Measurements from ENCODE around the gene KNCN.

KNCN gene

DNA sequence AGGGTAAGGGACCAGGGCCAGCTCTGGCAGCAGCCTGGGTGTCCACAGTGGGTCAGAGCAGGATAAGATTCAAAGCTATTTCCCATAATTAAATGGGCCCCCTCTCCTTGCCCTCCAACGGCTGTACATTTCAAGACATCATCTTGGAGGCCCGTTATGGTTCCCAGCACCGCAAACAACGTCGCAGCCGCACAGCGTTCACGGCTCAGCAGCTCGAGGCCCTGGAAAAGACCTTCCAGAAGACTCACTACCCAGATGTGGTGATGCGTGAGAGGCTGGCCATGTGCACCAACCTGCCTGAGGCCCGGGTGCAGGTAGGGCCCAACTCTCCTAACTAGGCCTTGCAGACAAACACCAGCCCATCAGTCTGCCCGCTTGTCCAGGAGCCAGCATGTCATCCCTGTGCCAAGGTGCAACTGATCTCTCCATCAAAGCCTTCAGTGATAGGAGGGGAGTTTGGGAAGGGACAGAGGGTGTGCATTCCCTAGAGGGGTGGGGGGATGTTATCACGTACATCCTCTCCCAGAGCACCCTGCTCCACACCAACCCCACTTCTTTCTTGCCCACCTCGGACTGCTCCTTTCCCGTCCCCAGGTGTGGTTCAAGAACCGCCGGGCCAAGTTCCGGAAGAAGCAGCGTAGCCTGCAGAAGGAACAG lies 41.0 kb downstream of the KNCN start:
- Histone ChIP-seq H3K27ac (ENCODE audit: low read depth, low read length) (no peak overlapping the region), H3K4me3 (ENCODE audit: low read depth in 1 of 2, low read length in 2 of 2) (no peak overlapping the region), H3K9me3 (ENCODE audit: low read length) (no peaks in the 10 kb centered on the region), H3K27me3 (ENCODE audit: control insufficient read depth in 1 of 2, insufficient read depth in 2 of 2, low read length in 2 of 2) (no peaks in the 10 kb centered on the region), H3K4me1 (ENCODE audit: insufficient read depth, low read length) (no peaks in the 10 kb centered on the region), H3K36me3 (ENCODE audit: insufficient read depth, low read length) (no peaks in the 10 kb centered on the region), H3K9ac (ENCODE audit: low read length) (no peak overlapping the region)

- Histone ChIP-seq H3K27me3 (ENCODE audit: control insufficient read depth in 1 of 2, insufficient read depth in 2 of 2, low read length in 2 of 2) (no peaks in the 10 kb centered on the region), H3K27ac (ENCODE audit: low read depth, low read length) (no peak overlapping the region), H3K9me3 (ENCODE audit: low read length) (no peaks in the 10 kb centered on the region), H3K4me3 (ENCODE audit: low read depth in 1 of 2, low read length in 2 of 2) (no peak overlapping the region), H3K36me3 (ENCODE audit: insufficient read depth, low read length) (no peaks in the 10 kb centered on the region), H3K9ac (ENCODE audit: low read length) (no peak overlapping the region), H3K4me1 (ENCODE audit: insufficient read depth, low read length) (no peaks in the 10 kb centered on the region)
Measured at GRCh38 chr1:46508757-46509156, 42.7 kb downstream of the KNCN start.

DNA sequence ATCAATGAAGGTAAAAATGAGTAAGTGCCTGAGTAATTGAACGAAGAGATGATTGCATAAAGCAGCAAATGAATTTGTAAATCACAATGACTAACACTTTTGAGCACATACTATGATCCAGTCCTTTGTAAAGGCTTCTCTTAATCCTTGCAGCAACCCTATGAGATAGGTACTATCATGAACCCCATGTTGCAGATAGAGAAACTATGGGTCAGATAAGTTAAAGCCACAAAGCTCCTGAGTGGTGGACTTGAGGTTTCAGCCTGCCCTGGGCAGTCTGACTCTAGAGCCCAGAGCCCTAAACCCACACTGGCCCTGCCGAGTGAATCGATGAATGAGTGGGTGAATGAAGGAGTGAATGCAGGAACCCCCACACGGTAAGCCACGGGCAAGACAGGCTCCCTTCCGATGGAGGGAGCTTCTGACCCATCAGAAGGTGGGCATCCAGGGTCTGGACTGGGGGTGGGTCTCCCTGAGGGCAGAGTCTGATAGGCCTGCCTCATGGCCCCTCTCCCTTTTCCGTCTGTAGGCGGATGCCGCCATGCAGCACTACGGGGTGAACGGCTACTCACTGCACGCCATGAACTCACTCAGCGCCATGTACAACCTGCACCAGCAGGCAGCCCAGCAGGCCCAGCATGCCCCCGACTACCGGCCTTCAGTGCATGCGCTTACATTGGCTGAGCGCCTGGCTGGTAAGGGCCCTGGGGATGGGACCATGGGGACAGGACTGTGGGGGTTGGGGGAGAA lies 44.8 kb downstream of the KNCN start:
- Histone ChIP-seq H3K9me3 (ENCODE audit: low read length) (no peaks in the 10 kb centered on the region), H3K4me3 (ENCODE audit: low read depth in 1 of 2, low read length in 2 of 2) (no peak overlapping the region), H3K27ac (ENCODE audit: low read depth, low read length) (no peak overlapping the region), H3K4me1 (ENCODE audit: insufficient read depth, low read length) (no peaks in the 10 kb centered on the region), H3K36me3 (ENCODE audit: insufficient read depth, low read length) (no peaks in the 10 kb centered on the region), H3K9ac (ENCODE audit: low read length) (no peak overlapping the region), H3K27me3 (ENCODE audit: control insufficient read depth in 1 of 2, insufficient read depth in 2 of 2, low read length in 2 of 2) (no peaks in the 10 kb centered on the region)

GRCh38 chr1:46503421-46503820 lies 48.0 kb downstream of the KNCN start:
- no peaks in the 10 kb centered on the region for H3K4me1 ChIP-seq (ENCODE audit: insufficient read depth, low read length)
- no peak overlapping the region for H3K27ac ChIP-seq (ENCODE audit: low read depth, low read length)
- H3K9ac ChIP-seq (ENCODE audit: low read length): no peak overlapping the region
- H3K36me3 ChIP-seq (ENCODE audit: insufficient read depth, low read length): no peaks in the 10 kb centered on the region
- H3K9me3 ChIP-seq (ENCODE audit: low read length): no peaks in the 10 kb centered on the region
- H3K4me3 ChIP-seq (ENCODE audit: low read depth in 1 of 2, low read length in 2 of 2): no peak overlapping the region
- H3K27me3 ChIP-seq (ENCODE audit: control insufficient read depth in 1 of 2, insufficient read depth in 2 of 2, low read length in 2 of 2): no peaks in the 10 kb centered on the region

DNA sequence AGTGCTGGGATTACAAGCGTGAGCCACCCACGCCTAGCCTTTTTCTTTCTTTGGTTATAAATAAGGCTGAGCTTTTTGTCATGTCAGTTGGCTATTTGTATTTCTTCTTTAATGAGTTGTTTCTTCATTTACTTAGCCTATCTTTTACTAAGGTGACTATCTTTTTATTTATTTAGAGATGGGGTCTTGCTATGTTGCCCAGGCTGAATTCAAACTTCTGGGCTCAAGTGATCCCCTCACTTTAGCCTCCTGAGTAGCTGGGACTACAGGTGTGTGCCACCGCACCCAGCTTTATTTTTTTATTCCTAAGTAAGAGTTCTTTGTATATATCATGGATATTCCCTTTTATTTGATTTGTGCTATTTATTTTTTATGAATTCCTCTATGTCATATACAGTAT lies 49.9 kb downstream of the KNCN start:
- no peaks in the 10 kb centered on the region for H3K27me3 ChIP-seq (ENCODE audit: control insufficient read depth in 1 of 2, insufficient read depth in 2 of 2, low read length in 2 of 2)
- H3K4me3 ChIP-seq (ENCODE audit: low read depth in 1 of 2, low read length in 2 of 2): no peak overlapping the region
- no peaks in the 10 kb centered on the region for H3K9me3 ChIP-seq (ENCODE audit: low read length)
- H3K27ac ChIP-seq (ENCODE audit: low read depth, low read length): no peak overlapping the region
- no peaks in the 10 kb centered on the region for H3K4me1 ChIP-seq (ENCODE audit: insufficient read depth, low read length)
- no peaks in the 10 kb centered on the region for H3K36me3 ChIP-seq (ENCODE audit: insufficient read depth, low read length)
- no peak overlapping the region for H3K9ac ChIP-seq (ENCODE audit: low read length)

GRCh38 chr1:46497665-46498064 lies 53.8 kb downstream of the KNCN start:
- Histone ChIP-seq H3K27me3 (ENCODE audit: control insufficient read depth in 1 of 2, insufficient read depth in 2 of 2, low read length in 2 of 2) (peaks cover 10 to 26% of the 10 kb centered on the region in 2 donors), H3K9ac (ENCODE audit: low read length) (no peak overlapping the region), H3K36me3 (ENCODE audit: insufficient read depth, low read length) (no peaks in the 10 kb centered on the region), H3K4me3 (ENCODE audit: low read depth in 1 of 2, low read length in 2 of 2) (no peak overlapping the region), H3K4me1 (ENCODE audit: insufficient read depth, low read length) (no peaks in the 10 kb centered on the region), H3K9me3 (ENCODE audit: low read length) (no peaks in the 10 kb centered on the region), H3K27ac (ENCODE audit: low read depth, low read length) (no peak overlapping the region)

- Histone ChIP-seq H3K4me3 (ENCODE audit: low read depth in 1 of 2, low read length in 2 of 2) (no peak overlapping the region), H3K9ac (ENCODE audit: low read length) (no peak overlapping the region), H3K9me3 (ENCODE audit: low read length) (no peaks in the 10 kb centered on the region), H3K4me1 (ENCODE audit: insufficient read depth, low read length) (no peaks in the 10 kb centered on the region), H3K27ac (ENCODE audit: low read depth, low read length) (no peak overlapping the region), H3K36me3 (ENCODE audit: insufficient read depth, low read length) (no peaks in the 10 kb centered on the region), H3K27me3 (ENCODE audit: control insufficient read depth in 1 of 2, insufficient read depth in 2 of 2, low read length in 2 of 2) (peaks cover 16 to 32% of the 10 kb centered on the region in 2 donors)
Measured at GRCh38 chr1:46497020-46497419, 54.4 kb downstream of the KNCN start.

DNA sequence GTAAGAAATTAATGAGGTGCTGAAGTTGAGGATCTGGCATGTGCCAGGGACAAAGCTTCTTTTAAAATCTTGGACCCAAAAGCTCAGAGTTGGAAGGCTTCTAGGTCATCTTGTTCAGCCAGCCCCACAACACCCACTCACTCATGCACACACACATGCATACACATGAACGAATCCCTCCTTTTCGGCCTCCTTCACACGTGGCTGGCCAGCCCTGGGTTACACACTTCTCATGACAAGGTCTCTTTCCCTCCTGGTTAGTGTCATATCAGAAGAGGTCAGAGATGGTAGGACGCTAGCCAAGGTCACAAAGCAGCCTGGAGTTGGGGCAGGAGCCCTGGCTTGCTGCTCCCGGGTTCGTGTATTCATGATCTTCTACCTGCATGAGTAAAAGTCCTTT lies 54.9 kb downstream of the KNCN start:
- peaks cover 22 to 38% of the 10 kb centered on the region in 2 donors for H3K27me3 ChIP-seq (ENCODE audit: control insufficient read depth in 1 of 2, insufficient read depth in 2 of 2, low read length in 2 of 2)
- H3K4me3 ChIP-seq (ENCODE audit: low read depth in 1 of 2, low read length in 2 of 2): no peak overlapping the region
- H3K36me3 ChIP-seq (ENCODE audit: insufficient read depth, low read length): no peaks in the 10 kb centered on the region
- H3K27ac ChIP-seq (ENCODE audit: low read depth, low read length): no peak overlapping the region
- no peak overlapping the region for H3K9ac ChIP-seq (ENCODE audit: low read length)
- no peaks in the 10 kb centered on the region for H3K9me3 ChIP-seq (ENCODE audit: low read length)
- H3K4me1 ChIP-seq (ENCODE audit: insufficient read depth, low read length): no peaks in the 10 kb centered on the region

- H3K27me3 ChIP-seq (ENCODE audit: control insufficient read depth in 1 of 2, insufficient read depth in 2 of 2, low read length in 2 of 2): peaks cover 29 to 45% of the 10 kb centered on the region in 2 donors
Measured at GRCh38 chr1:46495778-46496177, 55.7 kb downstream of the KNCN start.

More at GRCh38 chr1:46495778-46496177, 55.7 kb downstream of the KNCN start:
- Histone ChIP-seq H3K9me3 (ENCODE audit: low read length) (no peaks in the 10 kb centered on the region), H3K9ac (ENCODE audit: low read length) (no peak overlapping the region), H3K36me3 (ENCODE audit: insufficient read depth, low read length) (no peaks in the 10 kb centered on the region), H3K4me1 (ENCODE audit: insufficient read depth, low read length) (no peaks in the 10 kb centered on the region), H3K4me3 (ENCODE audit: low read depth in 1 of 2, low read length in 2 of 2) (no peak overlapping the region), H3K27ac (ENCODE audit: low read depth, low read length) (no peak overlapping the region)

Measured in muscle layer of colon (tissue), 2 donors.